OCI-LY7 (cell line): ENCODE measurements around the gene BSG. TPM values are rescaled to one million over a fixed set of nuclear protein-coding genes. Genes with fewer than 3 reads are reported as not detected.

Experiments used
- BruUV-seq: library from RNA; stranded (reverse); fragments of 400-500 nt; replicated peaks from 2 replicates; lab custom pipeline; 2021; lab: Mats Ljungman, UMichigan
- CTCF ChIA-PET: fragments of 300-600 bp; sonication (Branson Sonifier 250); formaldehyde crosslinking; loops from one replicate; lab custom pipeline; 2022; ENCODE audit warnings: antibody characterized with exemption; ENCODE audit not compliant: unreplicated experiment; lab: Charles Lee
- POLR2A ChIA-PET: fragments of 300-600 bp; sonication (Branson Sonifier 250); formaldehyde crosslinking; loops from one replicate; lab custom pipeline; 2022; ENCODE audit warnings: antibody characterized with exemption; lab: Charles Lee
- DNase-seq: peaks from one replicate; pipeline ENCODE4 v3.0.0-alpha.2; 2015; ENCODE audit warnings: low spot score
- H2AFZ ChIP-seq: fragments of 200-600 bp; sonication (generic), shearing (Covaris generic); 2 replicates; pipeline ENCODE4 v1.6.1; 2014; ENCODE audit warnings: mild to moderate bottlenecking, antibody characterized with exemption, low read length, moderate library complexity
- H3K27ac ChIP-seq: fragments of 200-600 bp; sonication (generic); 2 replicates; pipeline ENCODE4 v1.5.1; 2014; ENCODE audit warnings: mixed run types, low read depth, mild to moderate bottlenecking, moderate library complexity, low read length, inconsistent platforms; ENCODE audit not compliant: poor library complexity, severe bottlenecking
- H3K36me3 ChIP-seq: fragments of 200-600 bp; sonication (generic); 2 replicates; pipeline ENCODE4 v1.6.1; 2014; ENCODE audit warnings: mild to moderate bottlenecking, antibody characterized with exemption, low read length, moderate library complexity, mixed read lengths; ENCODE audit not compliant: insufficient read depth
- H3K4me1 ChIP-seq: fragments of 200-600 bp; sonication (generic); 2 replicates; pipeline ENCODE4 v1.5.1; 2014; ENCODE audit warnings: mild to moderate bottlenecking, low read length; ENCODE audit not compliant: insufficient read depth, poor library complexity, severe bottlenecking
- H3K4me2 ChIP-seq: fragments of 200-600 bp; sonication (generic); 2 replicates; pipeline ENCODE4 v1.6.1; 2014; ENCODE audit warnings: mild to moderate bottlenecking, low read length
- H3K4me3 ChIP-seq: fragments of 200-600 bp; sonication (generic); 2 replicates; pipeline ENCODE4 v1.5.1; 2014; ENCODE audit warnings: mild to moderate bottlenecking, low read depth, low read length; ENCODE audit not compliant: poor library complexity, severe bottlenecking
- H3K79me2 ChIP-seq: fragments of 200-600 bp; sonication (generic); 2 replicates; pipeline ENCODE4 v1.6.1; 2016; ENCODE audit warnings: low read depth, mild to moderate bottlenecking, low read length, moderate library complexity, mixed read lengths; ENCODE audit not compliant: insufficient read depth
- H3K9me2 ChIP-seq: fragments of 200-600 bp; sonication (generic); 2 replicates; pipeline ENCODE4 v1.6.1; 2016; ENCODE audit warnings: mild to moderate bottlenecking, low read length, mixed read lengths; ENCODE audit not compliant: insufficient read depth
- H3K9me3 ChIP-seq: fragments of 200-600 bp; sonication (generic); 2 replicates; pipeline ENCODE4 v1.6.1; 2014; ENCODE audit warnings: mild to moderate bottlenecking, mixed run types, low read length, mixed read lengths
- H4K20me1 ChIP-seq: fragments of 200-600 bp; sonication (generic); 2 replicates; pipeline ENCODE4 v1.6.1; 2014; ENCODE audit warnings: mild to moderate bottlenecking, antibody characterized with exemption, low read length, moderate library complexity, mixed read lengths; ENCODE audit not compliant: insufficient read depth
- EZH2phosphoT487 ChIP-seq: fragments of 200-600 bp; sonication (generic); IDR thresholded peaks from 2 replicates; pipeline ENCODE4 v1.6.1; 2018; ENCODE audit warnings: low read depth, borderline replicate concordance, mild to moderate bottlenecking, mixed run types, antibody characterized with exemption, low read length, moderate library complexity, mixed read lengths
- intact Hi-C: fragments of 100-400 bp; cut with micrococcal nuclease; formaldehyde crosslinking; loops from one replicate; pipeline ENCODE4 v1.10.0; 2022; ENCODE audit not compliant: unreplicated experiment
- total RNA-seq, 2 experiments: library from RNA; depleted of rRNA in 1 of 2; stranded (reverse); fragments of >200 nt in 1 of 2; shearing (Covaris generic) in 1 of 2; gene quantifications; 2 replicates each; pipeline ENCODE4 v1.2.3, GENCODE V29; 2014 to 2022
- TF ChIP-seq, protein P1 (sequence below): fragments of 200-600 bp; sonication (generic); conservative IDR thresholded peaks from 2 replicates; pipeline ENCODE4 v1.5.1; 2014; ENCODE audit warnings: mild to moderate bottlenecking, antibody characterized with exemption, low read length, moderate library complexity, mixed read lengths

Gene BSG
- total RNA-seq, 2 experiments from 2014 or later, result 180 to 197 TPM

DNA sequence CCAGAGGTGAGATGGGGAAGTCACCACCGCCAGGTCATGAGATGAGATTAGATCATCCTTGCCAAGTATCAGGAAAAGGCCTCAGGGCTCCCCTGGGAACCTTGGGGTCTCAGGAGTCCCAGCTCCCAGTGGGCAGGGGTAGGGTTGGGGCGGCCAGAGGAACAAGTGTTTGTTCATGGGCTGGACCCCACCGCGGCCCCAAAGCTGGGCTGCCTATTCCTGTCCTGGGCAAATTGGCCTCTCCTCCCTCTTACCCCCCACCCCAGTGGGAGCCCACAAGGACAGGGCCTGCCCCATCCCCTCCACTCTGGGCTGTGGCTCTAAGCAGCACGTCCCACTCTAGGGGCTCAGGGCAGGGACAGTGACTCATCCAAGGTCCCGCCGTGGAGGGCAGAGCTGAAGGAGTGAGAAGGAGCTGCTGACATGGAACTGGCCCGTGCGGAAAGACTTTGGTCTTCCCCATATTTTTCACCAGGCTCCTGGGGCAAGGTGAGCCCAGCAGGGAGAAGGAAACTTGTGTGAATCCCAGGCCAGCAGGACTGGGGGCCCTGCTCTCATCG is 13.2 kb downstream of the BSG start:
- Histone ChIP-seq H3K4me2 (no peak overlapping the region), H3K36me3 (peaks cover 20% of the 10 kb centered on the region), H3K4me3 (no peak overlapping the region), H2AFZ (no peak overlapping the region), H4K20me1 (no peaks in the 10 kb centered on the region; the same call in 1 of the 2 replicates), H3K9me2 (no peaks in the 10 kb centered on the region), H3K27ac (no peak overlapping the region), H3K9me3 (no peaks in the 10 kb centered on the region), H3K4me1 (peaks cover 12% of the 10 kb centered on the region), H3K79me2 (no peaks in the 10 kb centered on the region)
- BruUV-seq, result no TSS peak
- no peak for DNase-seq
- no peak for TF ChIP-seq EZH2phosphoT487
- TF ChIP-seq, protein P1, sequence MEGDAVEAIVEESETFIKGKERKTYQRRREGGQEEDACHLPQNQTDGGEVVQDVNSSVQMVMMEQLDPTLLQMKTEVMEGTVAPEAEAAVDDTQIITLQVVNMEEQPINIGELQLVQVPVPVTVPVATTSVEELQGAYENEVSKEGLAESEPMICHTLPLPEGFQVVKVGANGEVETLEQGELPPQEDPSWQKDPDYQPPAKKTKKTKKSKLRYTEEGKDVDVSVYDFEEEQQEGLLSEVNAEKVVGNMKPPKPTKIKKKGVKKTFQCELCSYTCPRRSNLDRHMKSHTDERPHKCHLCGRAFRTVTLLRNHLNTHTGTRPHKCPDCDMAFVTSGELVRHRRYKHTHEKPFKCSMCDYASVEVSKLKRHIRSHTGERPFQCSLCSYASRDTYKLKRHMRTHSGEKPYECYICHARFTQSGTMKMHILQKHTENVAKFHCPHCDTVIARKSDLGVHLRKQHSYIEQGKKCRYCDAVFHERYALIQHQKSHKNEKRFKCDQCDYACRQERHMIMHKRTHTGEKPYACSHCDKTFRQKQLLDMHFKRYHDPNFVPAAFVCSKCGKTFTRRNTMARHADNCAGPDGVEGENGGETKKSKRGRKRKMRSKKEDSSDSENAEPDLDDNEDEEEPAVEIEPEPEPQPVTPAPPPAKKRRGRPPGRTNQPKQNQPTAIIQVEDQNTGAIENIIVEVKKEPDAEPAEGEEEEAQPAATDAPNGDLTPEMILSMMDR, result no peak
- ChIA-PET POLR2A (no interaction called here), CTCF (interaction anchor here (0.6 kb wide), 1 partner anchor 25 kb away, joined by 3 read pairs; no protein-coding TSS in a partner anchor)
- intact Hi-C loops, result loop anchor here (5.0 kb wide), 1 partner anchor 147 kb away; no protein-coding TSS in a partner anchor

DNA sequence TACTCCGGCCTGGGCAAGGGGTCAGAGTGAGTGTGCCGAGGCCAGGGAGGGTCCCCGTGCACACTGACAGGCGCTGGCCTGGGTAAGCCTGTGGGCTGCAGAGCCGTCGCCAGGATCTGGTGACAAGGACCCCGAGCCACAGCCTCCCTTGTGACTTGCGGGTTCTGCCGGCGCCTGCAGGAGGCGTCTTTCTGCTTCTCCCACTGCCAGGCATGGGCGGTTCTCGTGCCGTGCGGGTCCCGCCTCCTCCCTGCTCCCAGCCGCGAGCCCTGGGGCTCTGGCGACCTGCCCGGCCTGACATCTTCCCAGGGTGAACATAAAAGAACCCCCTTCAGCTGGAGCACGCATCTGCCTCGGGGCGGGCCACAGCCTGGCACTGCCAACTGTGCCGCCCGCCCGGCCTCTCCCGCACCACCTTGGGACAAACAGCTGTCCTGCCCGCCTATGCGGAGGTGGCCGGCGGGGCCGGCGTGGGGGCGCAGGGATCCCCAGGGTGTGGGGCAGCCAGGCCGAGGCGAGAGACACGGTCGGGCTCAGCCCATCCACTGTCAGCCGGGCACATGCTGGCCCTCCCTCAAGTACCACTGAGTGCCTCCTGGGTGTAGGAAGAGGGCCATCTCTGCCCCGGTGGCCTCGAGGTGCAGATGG is 15.8 kb downstream of the BSG start:
- peaks cover 12% of the 10 kb centered on the region for H3K4me1 ChIP-seq
- no peak overlapping the region for H3K27ac ChIP-seq
- H3K9me3 ChIP-seq, result no peaks in the 10 kb centered on the region
- POLR2A ChIA-PET, result no interaction called here
- H2AFZ ChIP-seq, result no peak overlapping the region
- CTCF ChIA-PET, result no interaction called here
- intact Hi-C loops, result loop anchor here (5.0 kb wide), 1 partner anchor 144 kb away; no protein-coding TSS in a partner anchor
- H3K9me2 ChIP-seq, result no peaks in the 10 kb centered on the region
- peak overlapping the region; percentile 22 for H3K4me2 ChIP-seq
- no peaks in the 10 kb centered on the region for H4K20me1 ChIP-seq
- TF ChIP-seq, protein P1, result peak; percentile 63
- TF ChIP-seq EZH2phosphoT487, result no peak
- no TSS peak for BruUV-seq
- peaks cover 4% of the 10 kb centered on the region; the same call in 1 of the 2 replicates for H3K36me3 ChIP-seq
- DNase-seq, result peak; percentile 49
- no peak overlapping the region for H3K4me3 ChIP-seq
- H3K79me2 ChIP-seq, result no peaks in the 10 kb centered on the region
